Nephron (organoid): ENCODE results near the gene PTPRN2.

Experiments
- H3K27ac Mint-ChIP-seq, 3 experiments: 2 replicates each; pipeline ENCODE4 v1.8.0; 2020; ENCODE audit warnings: mixed read lengths in 3 of 3, mild to moderate bottlenecking in 2 of 3, moderate library complexity in 1 of 3
- H3K27me3 Mint-ChIP-seq: 2 replicates; pipeline ENCODE4 v1.8.0; 2021; ENCODE audit warnings: low read depth, mild to moderate bottlenecking, moderate library complexity, mixed read lengths
- H3K36me3 Mint-ChIP-seq: 2 replicates; pipeline ENCODE4 v1.8.0; 2020; ENCODE audit warnings: low read depth, mixed read lengths
- H3K4me1 Mint-ChIP-seq: 2 replicates; pipeline ENCODE4 v1.8.0; 2020; ENCODE audit warnings: mixed read lengths
- H3K4me3 Mint-ChIP-seq, 3 experiments: 2 replicates each; pipeline ENCODE4 v1.8.0; 2020; ENCODE audit warnings: mild to moderate bottlenecking in 3 of 3, mixed read lengths in 3 of 3, moderate library complexity in 2 of 3
- H3K9me3 Mint-ChIP-seq: 2 replicates; pipeline ENCODE4 v1.8.0; 2020; ENCODE audit warnings: mixed read lengths
- TF ChIP-seq, protein P1 (sequence below), 3 experiments: fragments of 200-600 bp; sonication (generic); IDR thresholded peaks; one replicate each; pipeline ENCODE4 v1.5.0; 2021; ENCODE audit warnings: antibody characterized with exemption in 3 of 3; ENCODE audit not compliant: unreplicated experiment in 3 of 3

The PTPRN2 gene

DNA sequence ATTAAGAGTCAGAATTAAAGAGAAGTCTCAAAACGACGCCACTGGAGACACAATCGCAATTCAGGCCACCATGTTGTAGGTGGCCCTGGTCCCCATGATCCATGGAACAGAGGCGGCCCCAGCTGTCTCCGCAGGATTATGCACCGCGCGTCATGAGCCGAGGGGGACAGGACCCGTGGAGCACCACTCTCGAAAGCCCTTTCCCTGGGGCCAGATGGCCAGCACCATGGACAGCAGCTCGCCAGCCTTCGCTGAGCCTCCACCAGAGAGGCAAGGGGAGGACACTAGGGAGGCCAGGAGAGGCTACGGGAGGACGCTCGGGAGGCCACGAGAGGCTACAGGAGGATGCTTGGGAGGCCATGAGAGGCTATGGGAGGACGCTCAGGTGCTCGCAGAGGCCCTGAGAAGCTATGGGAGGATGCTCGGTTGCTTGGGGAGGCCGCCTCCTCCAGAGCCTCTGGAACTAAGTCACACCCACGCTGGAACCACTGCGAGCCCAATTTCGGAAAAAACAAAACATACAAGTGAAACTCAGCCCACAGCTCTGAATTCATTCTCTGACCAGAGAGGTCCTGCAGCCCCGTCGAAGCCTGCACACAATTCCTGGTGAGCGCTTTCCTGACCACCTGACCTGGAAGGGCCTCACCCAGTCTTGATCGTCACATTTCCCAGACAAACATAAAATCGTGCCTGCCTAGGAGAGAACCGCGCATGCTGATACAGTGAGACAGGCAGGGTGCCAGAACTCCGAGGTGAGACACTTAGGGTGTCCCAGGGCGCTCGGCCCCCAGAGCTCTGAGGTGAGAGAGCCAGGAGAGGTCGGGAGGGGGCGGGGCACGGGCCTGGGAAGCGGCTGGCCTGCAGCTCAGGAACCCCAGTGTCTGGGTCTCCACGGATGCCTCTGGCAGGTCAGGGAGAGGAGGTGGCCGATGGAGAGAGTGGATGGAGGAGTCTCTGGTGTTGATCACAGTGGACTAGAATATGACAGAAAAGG lies 224.4 kb downstream of the PTPRN2 start:
- H3K4me1 Mint-ChIP-seq, result no peaks in the 10 kb centered on the region
- no peak overlapping the region for H3K4me3 Mint-ChIP-seq
- H3K9me3 Mint-ChIP-seq, result no peaks in the 10 kb centered on the region
- TF ChIP-seq, protein P1, sequence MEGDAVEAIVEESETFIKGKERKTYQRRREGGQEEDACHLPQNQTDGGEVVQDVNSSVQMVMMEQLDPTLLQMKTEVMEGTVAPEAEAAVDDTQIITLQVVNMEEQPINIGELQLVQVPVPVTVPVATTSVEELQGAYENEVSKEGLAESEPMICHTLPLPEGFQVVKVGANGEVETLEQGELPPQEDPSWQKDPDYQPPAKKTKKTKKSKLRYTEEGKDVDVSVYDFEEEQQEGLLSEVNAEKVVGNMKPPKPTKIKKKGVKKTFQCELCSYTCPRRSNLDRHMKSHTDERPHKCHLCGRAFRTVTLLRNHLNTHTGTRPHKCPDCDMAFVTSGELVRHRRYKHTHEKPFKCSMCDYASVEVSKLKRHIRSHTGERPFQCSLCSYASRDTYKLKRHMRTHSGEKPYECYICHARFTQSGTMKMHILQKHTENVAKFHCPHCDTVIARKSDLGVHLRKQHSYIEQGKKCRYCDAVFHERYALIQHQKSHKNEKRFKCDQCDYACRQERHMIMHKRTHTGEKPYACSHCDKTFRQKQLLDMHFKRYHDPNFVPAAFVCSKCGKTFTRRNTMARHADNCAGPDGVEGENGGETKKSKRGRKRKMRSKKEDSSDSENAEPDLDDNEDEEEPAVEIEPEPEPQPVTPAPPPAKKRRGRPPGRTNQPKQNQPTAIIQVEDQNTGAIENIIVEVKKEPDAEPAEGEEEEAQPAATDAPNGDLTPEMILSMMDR (IDR thresholded peaks at IDR 0.05; ENCODE audit: unreplicated experiment in 3 of 3), result no peak
- no peak overlapping the region for H3K27ac Mint-ChIP-seq
- H3K27me3 Mint-ChIP-seq, result peaks cover 36% of the 10 kb centered on the region
- no peaks in the 10 kb centered on the region for H3K36me3 Mint-ChIP-seq

DNA sequence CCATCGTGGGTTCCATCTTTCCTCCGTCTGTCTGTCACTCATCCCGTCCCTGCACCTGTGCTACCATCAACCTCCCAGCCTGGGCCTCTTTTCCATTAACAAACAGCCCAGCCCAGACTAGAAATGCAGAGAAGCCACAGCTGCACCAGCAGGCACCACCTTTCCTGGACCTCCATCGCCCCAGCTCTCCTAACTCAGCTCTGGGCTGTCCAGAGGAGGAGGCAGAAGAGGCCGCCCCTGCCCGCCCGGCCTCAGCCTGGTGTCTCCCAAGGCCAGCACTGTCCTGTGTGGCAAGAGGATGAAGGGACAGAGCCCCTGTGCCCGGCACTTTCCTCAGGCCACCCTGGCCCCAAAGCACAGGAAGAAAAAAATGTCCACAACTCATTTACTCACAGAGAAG lies 225.6 kb downstream of the PTPRN2 start:
- TF ChIP-seq, protein P1 (IDR thresholded peaks at IDR 0.05; ENCODE audit: unreplicated experiment in 3 of 3), result no peak
- no peaks in the 10 kb centered on the region for H3K4me1 Mint-ChIP-seq
- H3K4me3 Mint-ChIP-seq, result no peak overlapping the region
- H3K27me3 Mint-ChIP-seq, result peaks cover 36% of the 10 kb centered on the region
- H3K27ac Mint-ChIP-seq, result no peak overlapping the region
- H3K9me3 Mint-ChIP-seq, result no peaks in the 10 kb centered on the region
- no peaks in the 10 kb centered on the region for H3K36me3 Mint-ChIP-seq

DNA sequence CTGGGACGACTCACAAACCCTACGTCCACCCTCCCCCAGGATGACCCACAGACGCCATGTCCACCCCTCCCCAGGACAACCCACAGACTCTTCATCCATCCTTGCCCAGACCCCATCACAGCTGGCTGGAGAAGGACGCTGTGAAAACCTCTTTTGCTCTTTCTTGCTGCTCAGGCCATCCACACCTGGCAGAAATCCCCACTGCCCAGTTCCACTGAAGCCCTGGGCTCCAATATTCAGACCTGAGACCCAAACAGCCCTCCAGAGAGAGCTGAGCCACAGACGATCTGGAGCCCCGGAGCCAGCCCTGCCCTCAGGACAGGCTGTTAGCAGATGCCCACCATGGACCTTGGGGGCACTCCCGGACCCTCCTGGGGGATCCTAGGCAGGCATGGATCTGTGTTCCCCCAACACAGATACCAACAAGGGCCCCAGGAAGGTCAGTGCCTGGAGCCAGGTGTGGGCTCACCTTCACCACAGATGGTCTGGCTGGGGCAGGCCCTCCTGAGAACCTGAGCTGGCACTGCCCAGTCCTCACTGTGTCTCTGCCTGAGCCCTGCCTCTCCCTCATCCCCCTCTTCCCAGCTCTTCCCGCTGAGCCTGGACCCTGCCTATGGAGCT lies 226.2 kb downstream of the PTPRN2 start:
- H3K27me3 Mint-ChIP-seq, result peaks cover 36% of the 10 kb centered on the region
- no peaks in the 10 kb centered on the region for H3K36me3 Mint-ChIP-seq
- no peaks in the 10 kb centered on the region for H3K4me1 Mint-ChIP-seq

DNA sequence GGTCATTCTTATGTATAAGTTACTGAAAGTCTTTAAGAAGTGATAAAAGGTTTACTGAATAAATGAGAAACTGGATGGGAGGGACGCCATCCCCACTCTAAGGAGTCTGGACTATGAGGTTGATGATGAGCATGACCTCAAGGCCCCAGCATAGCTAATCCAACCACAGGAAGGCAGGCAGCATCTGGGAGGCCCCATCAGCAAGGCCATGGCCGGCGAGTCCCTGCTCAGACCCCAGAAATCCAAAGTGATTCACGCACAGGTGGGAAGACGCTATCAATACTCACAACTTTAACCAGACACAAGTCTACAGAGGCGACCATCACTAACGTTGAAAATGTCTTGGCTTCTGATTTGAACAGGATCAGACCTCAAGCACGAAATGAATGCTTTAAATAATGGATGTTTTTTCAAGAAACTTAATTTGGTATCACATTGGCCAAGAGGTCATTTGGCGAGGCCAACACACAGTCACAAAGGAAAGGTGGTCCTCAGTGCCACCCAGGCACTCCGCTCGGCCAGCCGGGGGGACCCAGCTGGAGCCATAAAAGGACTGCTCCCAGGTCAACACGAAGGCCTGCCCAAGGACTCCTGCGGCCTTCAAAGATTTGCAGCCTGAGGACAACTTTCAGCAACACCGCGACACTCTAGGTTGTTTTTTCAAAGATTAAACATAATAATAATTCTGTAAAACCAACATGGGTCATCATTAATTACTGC lies 228.5 kb downstream of the PTPRN2 start:
- no peak overlapping the region for H3K27ac Mint-ChIP-seq
- peaks cover 45% of the 10 kb centered on the region for H3K27me3 Mint-ChIP-seq
- H3K4me3 Mint-ChIP-seq, result no peak overlapping the region
- H3K36me3 Mint-ChIP-seq, result peaks cover 3% of the 10 kb centered on the region
- H3K9me3 Mint-ChIP-seq, result peaks cover 17% of the 10 kb centered on the region
- TF ChIP-seq, protein P1 (IDR thresholded peaks at IDR 0.05; ENCODE audit: unreplicated experiment in 3 of 3), result no peak
- H3K4me1 Mint-ChIP-seq, result no peaks in the 10 kb centered on the region

More for the DNA sequence above, 226.2 kb downstream of the PTPRN2 start:
- Mint-ChIP-seq H3K9me3 (peaks cover 1% of the 10 kb centered on the region), H3K4me3 (no peak overlapping the region), H3K27ac (no peak overlapping the region)
- TF ChIP-seq, protein P1 (IDR thresholded peaks at IDR 0.05; ENCODE audit: unreplicated experiment in 3 of 3), result no peak

DNA sequence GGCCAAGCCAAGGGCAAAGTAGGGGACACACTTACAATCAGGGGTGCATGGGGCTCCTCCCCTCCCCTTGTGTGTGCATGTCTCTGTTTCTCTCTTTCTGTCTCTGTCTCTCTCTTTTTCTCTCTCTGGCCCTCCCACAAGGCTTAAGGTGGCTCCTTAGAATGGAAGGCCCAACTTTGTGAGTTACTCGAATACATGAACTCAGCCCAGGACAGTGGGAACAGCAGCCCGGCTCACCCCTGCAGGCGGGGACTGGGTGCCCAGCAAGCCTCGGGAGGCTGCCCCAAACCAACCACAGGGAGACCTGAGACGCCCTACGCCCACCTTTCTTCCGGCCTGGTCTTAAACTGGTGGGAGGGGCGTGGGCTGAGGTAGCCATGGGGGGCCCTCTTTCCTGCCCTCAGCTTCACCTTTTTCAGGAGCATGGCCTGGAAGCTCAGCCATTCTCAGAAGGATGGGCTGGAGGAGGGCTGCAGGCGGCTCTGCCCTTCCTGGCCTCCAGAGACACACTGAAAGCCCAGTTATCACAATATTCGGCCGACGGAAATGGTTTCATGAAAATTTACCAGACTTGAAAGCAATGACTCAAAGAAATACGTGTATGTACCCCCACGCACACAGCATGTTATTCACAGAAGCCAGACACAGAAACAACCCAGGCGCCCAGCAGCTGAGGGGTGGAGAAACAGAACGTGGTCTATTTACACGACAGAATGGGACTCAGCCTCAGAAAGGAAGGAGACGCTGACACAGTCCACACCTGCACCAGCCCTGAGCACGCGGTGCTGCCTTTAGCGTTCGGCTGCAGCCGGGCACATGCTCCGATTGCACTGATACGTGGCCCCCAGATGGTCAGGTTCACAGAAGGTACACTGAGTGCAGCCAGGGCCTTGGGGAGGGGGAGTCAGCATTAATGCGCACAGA lies 229.5 kb downstream of the PTPRN2 start:
- peaks cover 48% of the 10 kb centered on the region for H3K27me3 Mint-ChIP-seq
- H3K27ac Mint-ChIP-seq, result no peak overlapping the region
- TF ChIP-seq, protein P1 (IDR thresholded peaks at IDR 0.05; ENCODE audit: unreplicated experiment in 3 of 3), result no peak
- peaks cover 19% of the 10 kb centered on the region for H3K9me3 Mint-ChIP-seq
- H3K36me3 Mint-ChIP-seq, result peaks cover 6% of the 10 kb centered on the region
- H3K4me3 Mint-ChIP-seq, result no peak overlapping the region
- no peaks in the 10 kb centered on the region for H3K4me1 Mint-ChIP-seq
